ENCODE results near the gene C1QTNF5. TPM values are rescaled to one million over a fixed set of nuclear protein-coding genes. Genes with fewer than 3 reads are reported as not detected.

Gene C1QTNF5
- total RNA-seq, 1 donor, result 41.3 TPM

DNA sequence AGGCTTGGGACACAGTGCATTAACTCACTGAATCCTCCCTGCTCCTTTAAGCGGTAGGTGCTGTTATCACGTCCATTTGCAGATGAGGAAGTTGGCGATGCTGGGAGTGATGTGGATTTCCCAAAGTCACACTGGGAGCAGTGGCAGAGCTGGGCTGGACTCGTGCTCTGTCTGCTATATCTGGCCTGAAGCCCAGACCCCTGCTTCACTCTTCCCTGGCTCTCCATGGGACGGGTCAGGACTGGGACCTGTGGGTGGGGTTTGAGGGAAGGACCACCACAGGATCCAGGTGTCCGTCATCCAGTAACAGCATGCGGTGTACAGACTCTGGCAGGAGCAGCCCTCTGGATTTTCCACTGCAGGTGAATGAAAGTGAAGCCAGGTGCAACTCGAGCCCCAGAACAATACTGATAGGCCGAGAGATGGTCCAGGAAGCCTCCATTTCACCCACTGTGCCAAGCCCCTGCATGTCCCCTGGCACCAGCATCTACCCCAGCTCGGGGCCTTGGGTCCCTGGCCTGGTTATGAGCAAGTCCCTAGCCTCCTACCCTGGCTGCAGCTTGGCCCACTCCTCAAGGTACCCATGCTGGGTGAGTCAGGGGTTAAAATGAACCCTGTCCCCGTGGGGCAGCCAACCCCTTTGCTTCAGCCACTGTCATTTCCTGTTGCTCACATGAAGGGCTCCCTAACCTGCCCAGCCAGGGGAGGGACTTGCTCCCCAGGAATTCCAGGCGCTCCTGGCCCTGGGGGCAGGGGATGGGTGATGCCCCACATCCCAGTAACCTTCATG is 36.6 kb upstream of the C1QTNF5 start:
- H3K9me3 ChIP-seq (ENCODE audit: low read depth, low read length), result no peaks in the 10 kb centered on the region
- no peak overlapping the region for H3K4me2 ChIP-seq (ENCODE audit: insufficient read depth, low read length)
- no peaks in the 10 kb centered on the region for H3K27me3 ChIP-seq (ENCODE audit: insufficient read depth, low read length)
- H3K4me3 ChIP-seq (ENCODE audit: insufficient read depth, low read length), result no peak overlapping the region
- peak overlapping the region; percentile 40 for H3K27ac ChIP-seq (ENCODE audit: low read depth, low read length)
- no peaks in the 10 kb centered on the region for H4K20me1 ChIP-seq (ENCODE audit: insufficient read depth, low read length)
- H3K79me2 ChIP-seq (ENCODE audit: insufficient read depth, low read length), result no peaks in the 10 kb centered on the region
- no peak for TF ChIP-seq CTCF (IDR thresholded peaks at IDR 0.05; ENCODE audit: extremely low read depth, low read depth, low read length)
- H3K4me1 ChIP-seq (ENCODE audit: insufficient read depth, low read length), result peaks cover 41% of the 10 kb centered on the region
- DNase-seq (ENCODE audit: insufficient read length, low spot score, missing footprints), result no peak
- no peaks in the 10 kb centered on the region for H3K36me3 ChIP-seq (ENCODE audit: insufficient read depth, low read length)
- no peak overlapping the region for H2AFZ ChIP-seq (ENCODE audit: low read length)

DNA sequence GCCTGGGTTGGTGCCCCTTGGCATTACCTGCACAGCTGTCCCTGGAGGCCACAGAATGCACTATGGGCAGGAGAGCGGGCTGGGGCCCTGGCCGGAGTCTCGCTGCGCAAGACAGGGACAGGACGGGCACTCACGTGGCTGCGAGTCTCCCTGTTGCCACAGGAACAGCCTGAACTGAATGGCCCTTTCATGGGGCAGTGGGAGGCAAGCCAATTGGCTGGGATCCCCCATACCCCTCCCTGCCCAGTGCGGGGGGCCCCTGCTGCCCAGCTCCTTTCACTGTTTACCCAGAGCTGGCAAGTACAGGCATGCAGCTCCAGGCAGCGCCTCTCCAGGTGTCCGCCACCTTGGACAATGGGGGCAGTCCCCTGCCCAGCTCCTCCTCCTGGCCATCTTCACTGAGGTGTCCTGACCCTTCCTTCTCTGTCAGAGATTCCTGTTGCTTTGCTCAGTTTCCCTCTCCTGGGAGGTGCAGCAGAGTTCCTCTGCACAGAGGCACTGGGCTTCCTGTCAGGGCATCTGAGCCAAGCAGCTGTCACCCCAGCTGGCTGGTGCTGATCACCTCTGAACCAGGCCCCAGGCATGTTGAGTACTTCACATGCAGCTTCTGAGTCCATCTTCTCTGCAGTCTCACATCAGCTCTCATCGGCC is 35.6 kb upstream of the C1QTNF5 start:
- Histone ChIP-seq H3K36me3 (ENCODE audit: insufficient read depth, low read length) (no peaks in the 10 kb centered on the region), H3K4me2 (ENCODE audit: insufficient read depth, low read length) (peak overlapping the region; percentile 6), H3K4me3 (ENCODE audit: insufficient read depth, low read length) (no peak overlapping the region), H2AFZ (ENCODE audit: low read length) (peak overlapping the region; percentile 5), H3K27me3 (ENCODE audit: insufficient read depth, low read length) (no peaks in the 10 kb centered on the region), H3K4me1 (ENCODE audit: insufficient read depth, low read length) (peaks cover 41% of the 10 kb centered on the region), H3K27ac (ENCODE audit: low read depth, low read length) (peak overlapping the region; percentile 57), H3K9me3 (ENCODE audit: low read depth, low read length) (no peaks in the 10 kb centered on the region), H4K20me1 (ENCODE audit: insufficient read depth, low read length) (no peaks in the 10 kb centered on the region), H3K79me2 (ENCODE audit: insufficient read depth, low read length) (no peaks in the 10 kb centered on the region)
- no peak for DNase-seq (ENCODE audit: insufficient read length, low spot score, missing footprints)
- TF ChIP-seq CTCF (IDR thresholded peaks at IDR 0.05; ENCODE audit: extremely low read depth, low read depth, low read length), result no peak

DNA sequence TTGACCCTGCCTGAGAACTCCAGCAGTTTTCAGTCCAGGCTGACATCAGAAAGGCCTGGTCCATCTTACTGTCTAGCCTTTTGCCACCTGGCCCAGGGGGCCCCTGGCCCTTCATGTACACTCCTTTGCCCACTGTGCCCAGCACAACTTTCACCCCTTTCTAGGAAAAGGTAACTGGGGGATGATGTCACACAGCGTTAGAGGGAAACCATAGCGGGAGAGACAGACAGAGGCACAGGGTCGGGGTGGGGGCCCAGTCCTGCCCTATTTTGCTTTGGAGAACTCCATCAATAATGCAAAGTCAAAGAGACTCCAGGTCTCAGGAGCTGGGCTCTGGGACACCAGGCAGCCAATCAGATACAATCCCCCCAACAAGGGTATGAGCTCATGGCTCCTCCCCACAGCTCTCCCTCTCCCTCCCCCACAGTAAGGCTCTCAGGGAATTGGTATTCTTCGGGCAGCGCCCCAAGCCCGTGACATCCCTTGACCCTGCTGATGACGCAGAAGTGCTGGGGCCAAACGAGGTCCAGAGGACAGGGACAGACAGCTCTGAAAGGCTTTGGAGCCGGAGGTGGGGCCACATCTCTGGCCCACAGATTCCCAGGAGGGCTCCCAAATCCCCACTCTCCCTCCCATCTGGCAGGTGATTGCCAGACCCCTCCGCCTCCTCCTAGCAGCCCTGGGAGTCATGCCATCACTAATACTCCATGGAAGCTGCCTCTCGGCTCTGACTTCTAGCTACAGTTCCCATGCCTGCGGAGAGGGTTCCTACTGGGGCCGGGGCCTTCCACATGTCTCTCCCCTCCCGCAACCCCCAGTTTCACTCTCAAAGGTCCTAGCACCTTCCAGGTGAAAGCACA is 34.9 kb upstream of the C1QTNF5 start:
- no peaks in the 10 kb centered on the region for H3K9me3 ChIP-seq (ENCODE audit: low read depth, low read length)
- peak overlapping the region; percentile 57 for H3K27ac ChIP-seq (ENCODE audit: low read depth, low read length)
- TF ChIP-seq CTCF (IDR thresholded peaks at IDR 0.05; ENCODE audit: extremely low read depth, low read depth, low read length), result no peak
- peak overlapping the region; percentile 6 for H3K4me2 ChIP-seq (ENCODE audit: insufficient read depth, low read length)
- H3K79me2 ChIP-seq (ENCODE audit: insufficient read depth, low read length), result no peaks in the 10 kb centered on the region
- peaks cover 38% of the 10 kb centered on the region for H3K4me1 ChIP-seq (ENCODE audit: insufficient read depth, low read length)
- no peaks in the 10 kb centered on the region for H3K36me3 ChIP-seq (ENCODE audit: insufficient read depth, low read length)
- H2AFZ ChIP-seq (ENCODE audit: low read length), result peak overlapping the region; percentile 70
- H3K4me3 ChIP-seq (ENCODE audit: insufficient read depth, low read length), result no peak overlapping the region
- no peaks in the 10 kb centered on the region for H4K20me1 ChIP-seq (ENCODE audit: insufficient read depth, low read length)
- H3K27me3 ChIP-seq (ENCODE audit: insufficient read depth, low read length), result no peaks in the 10 kb centered on the region
- peak; percentile 92 for DNase-seq (ENCODE audit: insufficient read length, low spot score, missing footprints)
